ENCODE measurements around the gene LBX1. TPM values are rescaled to one million over a fixed set of nuclear protein-coding genes. Genes with fewer than 3 reads are reported as not detected.

LBX1 gene, protein sequence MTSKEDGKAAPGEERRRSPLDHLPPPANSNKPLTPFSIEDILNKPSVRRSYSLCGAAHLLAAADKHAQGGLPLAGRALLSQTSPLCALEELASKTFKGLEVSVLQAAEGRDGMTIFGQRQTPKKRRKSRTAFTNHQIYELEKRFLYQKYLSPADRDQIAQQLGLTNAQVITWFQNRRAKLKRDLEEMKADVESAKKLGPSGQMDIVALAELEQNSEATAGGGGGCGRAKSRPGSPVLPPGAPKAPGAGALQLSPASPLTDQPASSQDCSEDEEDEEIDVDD
- total RNA-seq = not detected

GRCh38 chr10:101229266-101230182 lies at the start of gene LBX1:
TSS of gene LBX1 (minus strand) at chr10:101229463. CDS start at chr10:101228815, 648 bp downstream.

Other genes starting within 250 kb of the LBX1 start
- gene MRPL43, start 242.0 kb downstream of the LBX1 start, total RNA-seq = 45.1 TPM
- gene TWNK, start 241.9 kb downstream of the LBX1 start, total RNA-seq = 6.3 TPM
- 24.7 TPM for gene LZTS2, start 229.7 kb downstream of the LBX1 start, total RNA-seq
- gene PDZD7, start 198.3 kb downstream of the LBX1 start, total RNA-seq = 12.5 TPM
- 99.2 TPM for gene SFXN3, start 198.2 kb downstream of the LBX1 start, total RNA-seq
- 0.94 TPM for gene KAZALD1, start 167.5 kb downstream of the LBX1 start, total RNA-seq
- gene TLX1, start 98.2 kb downstream of the LBX1 start, total RNA-seq = not detected
- 52.9 TPM for gene BTRC, start 124.7 kb upstream of the LBX1 start, total RNA-seq

Data from parietal lobe (tissue), 1 donor.